ENCODE results near the gene BAG1.

Gene BAG1

DNA sequence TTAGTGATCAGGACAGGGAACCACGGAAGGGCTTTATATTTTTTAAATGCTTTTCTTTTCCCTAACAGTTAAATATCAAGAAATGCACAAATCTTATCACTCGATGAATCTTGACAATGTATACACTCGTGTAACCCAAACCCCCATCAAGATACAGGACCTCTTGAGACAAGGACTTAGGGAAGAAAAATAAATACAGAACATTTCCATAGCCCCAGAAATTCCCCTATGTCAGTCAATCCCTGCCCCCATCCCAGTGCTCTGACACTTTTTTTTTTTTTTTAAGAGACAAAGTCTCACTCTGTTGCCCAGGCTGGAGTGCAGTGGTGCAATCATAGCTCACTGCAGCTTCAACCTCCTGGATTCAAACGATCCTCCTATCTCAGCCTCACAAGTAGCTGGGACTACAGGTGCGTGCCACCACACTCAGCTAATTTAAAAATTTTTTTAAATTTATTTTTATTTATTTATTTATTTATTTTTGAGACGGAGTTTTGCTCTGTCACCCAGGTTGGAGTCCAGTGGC, 21.8 kb downstream of the BAG1 start:
- no peak for DNase-seq (ENCODE audit: low read depth)

DNA sequence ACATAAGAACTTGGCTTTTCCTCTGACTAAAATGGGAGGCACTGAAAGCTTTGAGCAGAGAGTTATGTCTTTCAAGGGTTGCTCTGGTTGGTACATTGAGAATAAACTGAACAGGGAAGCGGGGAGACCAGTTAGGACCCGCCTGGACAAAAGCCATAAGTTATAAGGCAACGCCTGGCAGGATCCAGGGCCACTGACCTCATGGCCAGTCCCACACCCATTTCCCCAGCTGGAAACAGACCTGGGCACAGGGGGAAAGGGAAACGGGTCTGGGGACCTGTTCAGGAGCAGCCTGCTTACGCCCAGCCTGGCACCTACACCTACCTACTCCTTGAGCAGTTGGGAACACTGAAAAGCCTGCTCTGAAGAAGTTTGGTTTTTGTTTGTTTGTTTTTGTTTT, 23.2 kb downstream of the BAG1 start:
- no peak for DNase-seq (ENCODE audit: low read depth)

DNA sequence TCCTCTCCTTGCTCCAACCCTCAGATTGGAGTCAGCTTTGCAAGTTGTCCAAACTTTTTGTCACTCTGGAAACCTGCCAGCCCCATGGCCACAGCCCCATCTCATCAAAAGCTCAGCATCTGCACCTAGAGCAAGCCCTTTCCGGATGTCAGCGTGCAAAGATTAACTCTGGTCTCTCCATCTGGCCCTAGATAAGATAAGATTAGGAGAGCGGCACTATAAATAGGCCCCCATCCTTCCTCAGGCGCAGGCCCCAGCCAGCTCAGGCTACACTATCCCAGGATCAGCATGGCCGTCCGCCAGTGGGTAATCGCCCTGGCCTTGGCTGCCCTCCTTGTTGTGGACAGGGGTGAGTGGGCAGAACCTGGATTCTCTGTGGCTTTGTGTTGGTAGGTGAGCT, 24.6 kb downstream of the BAG1 start, which contains the start of gene SPINK4:
TSS of gene SPINK4 (plus strand) at position 247 of the 400 bp plus-strand sequence. CDS start at position 289, 42 bp downstream.
- DNase-seq (ENCODE audit: low read depth), result no peak

DNA sequence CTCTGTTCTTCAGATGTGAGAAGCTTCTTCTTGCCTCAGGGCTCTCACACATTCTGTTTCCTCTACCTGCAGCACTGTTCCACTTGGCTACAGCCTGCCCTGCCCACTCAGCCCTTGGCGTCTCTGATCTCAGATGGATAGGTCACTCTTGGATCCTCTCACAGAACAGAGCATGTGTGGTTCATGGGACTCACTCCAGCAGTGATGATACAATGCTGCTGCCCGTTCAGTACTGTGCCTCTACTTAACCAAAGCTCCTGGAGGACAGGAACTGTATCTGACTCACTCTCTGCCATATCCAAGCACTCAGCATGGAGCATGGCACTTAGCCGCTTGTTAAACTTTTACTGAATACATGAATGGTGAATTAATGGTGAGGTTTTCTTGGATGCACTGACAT, 27.9 kb downstream of the BAG1 start:
- no peak for DNase-seq (ENCODE audit: low read depth)

DNA sequence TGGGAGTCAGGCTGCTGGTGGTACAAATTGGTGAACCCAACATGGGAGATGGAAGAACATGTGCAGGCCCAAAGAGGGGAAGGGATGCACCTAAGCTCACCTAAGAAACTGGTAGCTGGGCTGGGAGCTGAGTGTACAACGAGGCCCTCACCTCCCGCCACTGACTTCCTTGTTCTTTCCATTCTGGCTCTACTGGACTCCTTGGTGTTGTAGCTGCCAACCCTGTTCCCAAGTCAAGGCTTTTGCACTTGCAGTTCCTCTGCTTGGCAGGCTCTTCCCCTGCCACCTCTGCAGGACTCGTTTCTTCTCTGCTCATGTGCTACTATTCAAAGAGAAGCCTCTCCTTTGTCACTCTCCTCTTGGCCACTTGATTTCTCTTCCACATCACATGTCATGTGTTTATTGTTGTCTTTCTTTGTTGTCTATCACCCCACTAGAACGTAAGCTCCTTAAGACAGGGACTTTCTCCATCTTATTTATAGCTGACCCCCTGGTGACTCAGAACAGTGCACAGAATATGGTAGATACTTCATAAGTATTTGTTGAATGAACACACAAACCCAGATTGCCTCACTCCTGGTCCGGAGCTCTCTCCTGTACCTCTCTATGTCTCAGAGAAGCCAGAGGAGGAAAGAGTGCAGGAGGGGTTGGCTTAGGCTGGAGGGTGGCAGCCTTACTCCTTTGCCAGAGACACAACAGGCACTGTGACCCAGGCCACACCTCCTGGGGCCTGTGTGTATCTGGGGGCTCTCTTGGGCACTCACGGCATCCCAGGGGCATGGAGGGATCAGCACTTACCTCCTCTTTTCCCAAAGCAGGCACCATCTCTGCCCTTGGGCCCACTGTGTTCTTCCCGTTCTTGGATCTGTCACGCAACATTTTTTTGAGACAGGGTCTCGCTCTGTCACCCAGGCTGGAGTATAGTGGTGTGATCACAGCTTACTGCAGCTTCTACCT, 29.7 kb downstream of the BAG1 start:
- no peak for DNase-seq (ENCODE audit: low read depth)

DNA sequence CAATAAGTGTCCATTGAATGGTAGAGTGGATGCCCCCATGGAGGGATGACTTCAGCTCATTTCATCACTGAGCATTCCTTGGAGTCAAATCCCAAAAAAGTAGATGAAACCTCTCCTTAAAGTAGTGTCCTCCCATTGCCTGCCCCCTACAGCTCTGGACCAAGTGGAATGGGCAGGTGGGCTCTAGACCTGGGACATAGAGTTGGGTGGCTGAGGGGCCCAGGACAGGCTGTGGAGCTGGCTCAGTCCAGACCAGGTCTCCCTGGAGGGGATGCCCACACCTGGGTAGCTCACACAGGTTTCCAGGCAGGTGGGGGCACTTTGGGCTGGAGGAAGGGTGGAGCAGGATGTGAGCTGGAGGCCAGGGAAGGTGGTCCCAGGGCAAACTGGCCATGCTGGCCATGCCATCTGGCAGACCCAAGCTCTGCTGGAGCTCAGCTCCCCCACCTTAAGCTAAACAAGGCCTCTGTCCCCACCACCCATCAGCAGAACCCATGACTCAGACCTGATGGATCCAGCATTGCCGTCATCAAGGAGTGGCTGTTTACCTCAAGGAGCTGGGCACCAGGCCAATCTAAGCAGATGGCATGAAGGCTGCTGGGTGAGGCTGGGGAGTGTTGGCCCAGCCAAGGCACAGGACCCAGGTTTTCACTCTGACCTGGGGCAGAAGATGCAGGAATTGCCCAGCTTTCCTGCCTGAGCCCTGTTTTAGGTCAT, 30.7 kb downstream of the BAG1 start:
- DNase-seq (ENCODE audit: low read depth), result no peak

DNA sequence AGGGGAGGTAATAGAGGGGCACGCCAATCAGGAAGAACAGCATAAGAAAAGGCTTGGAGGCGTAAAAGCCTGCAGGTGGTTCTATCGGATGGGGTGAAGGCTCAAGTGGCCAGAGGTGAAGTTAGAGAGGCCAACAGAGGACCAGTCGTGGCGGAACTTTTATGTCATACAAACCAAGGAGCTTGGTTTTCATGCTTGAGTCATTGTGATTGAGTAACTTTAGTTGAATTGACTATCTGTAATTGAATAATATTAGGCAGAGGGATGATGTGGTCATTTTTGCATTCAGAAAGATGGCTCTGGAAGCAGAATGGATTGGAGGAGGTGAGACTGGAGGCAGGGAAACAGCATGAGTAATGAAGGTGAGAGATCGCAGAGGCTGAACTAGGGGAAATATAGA, 31.7 kb downstream of the BAG1 start:
- DNase-seq (ENCODE audit: low read depth), result no peak

DNA sequence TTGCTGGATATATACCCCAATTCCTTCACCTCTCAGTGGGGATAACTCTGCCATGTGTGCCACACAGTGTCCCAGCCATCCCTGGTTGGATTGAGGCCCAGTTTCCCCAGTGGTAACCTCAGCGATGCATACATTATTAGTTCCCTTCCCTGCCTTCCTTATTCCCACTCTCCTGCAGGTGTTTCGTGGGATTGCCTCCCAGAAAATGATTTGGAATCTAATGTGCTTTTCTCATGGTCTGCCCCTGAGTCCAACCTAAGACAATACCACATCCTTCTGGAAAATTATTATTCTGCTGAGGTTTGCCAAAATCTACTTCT, 32.9 kb downstream of the BAG1 start:
- no peak for DNase-seq (ENCODE audit: low read depth)

DNA sequence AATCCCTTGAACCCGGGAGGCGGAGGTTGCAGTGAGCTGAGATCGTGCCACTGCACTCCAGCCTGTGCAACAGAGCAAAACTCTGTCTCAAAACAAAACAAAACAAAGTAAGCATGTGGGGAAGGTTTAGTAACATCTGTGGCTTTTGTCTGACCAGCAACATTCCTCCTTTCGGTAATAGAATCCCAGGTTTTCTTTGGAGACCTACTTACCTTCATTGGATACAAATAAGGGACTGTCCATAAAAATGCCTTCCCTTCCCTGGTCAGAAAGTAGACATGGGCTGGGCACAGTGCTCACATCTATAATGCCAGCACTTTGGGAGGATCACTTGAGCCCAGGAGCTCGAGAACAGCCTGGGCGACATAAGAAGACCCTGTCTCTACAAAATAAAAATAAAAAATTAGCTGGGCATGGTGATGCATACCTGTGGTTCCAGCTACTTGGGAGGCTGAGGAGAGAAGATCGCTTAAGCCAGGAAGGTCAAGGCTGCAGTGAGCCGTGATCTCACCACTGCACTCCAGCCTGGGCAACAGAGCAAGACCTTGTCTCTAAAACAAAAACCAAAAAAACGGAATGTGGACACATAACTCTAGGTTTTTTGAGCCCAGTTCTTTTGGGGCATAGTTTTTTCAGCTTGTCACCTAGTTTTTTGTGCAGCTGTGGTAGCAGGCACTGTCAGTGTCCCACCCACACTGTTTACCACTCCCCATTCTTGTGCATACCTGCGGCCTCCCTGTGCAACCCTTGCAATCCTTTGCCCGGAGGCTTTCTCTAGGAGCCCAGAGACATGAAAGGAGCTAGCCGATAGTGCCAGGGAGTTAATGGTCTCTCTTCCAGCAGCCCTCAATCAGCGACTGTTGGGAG, 33.5 kb downstream of the BAG1 start:
- DNase-seq (ENCODE audit: low read depth), result no peak

DNA sequence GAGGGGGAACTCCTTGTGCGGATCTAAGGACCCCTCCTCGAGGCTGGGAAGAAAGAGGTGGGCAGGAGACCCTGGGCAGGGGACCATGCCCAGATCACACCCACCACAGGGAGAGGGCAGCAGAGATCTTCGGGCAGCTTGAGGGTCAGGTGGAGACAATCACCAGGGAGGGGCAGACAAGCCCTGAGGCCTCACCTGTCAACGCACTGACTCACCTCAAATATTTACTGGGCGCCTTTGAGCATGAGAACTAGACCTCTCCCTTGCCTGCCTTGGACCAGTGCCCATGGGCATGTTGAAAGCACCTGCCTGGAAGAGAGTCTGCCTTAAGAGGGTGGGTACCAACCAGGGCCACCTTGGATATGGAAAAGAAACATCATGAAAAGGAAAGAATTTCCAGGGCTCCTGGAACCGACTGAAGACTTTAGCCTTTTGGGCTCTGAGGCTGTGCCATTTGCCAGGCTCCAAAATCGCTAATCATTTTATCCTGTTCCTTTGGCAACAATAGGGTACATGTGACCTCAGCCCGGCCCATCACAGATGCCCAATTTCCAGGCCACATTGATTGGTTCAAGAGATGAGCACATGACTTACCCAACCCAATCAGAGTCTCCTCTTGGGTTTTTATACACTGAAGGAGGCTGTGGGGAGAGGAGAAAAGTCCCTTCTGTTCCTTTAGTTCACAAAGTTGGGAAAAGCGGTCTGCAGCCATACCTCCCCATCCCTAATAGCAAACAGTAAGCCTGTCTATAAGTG, 35.0 kb downstream of the BAG1 start:
- no peak for DNase-seq (ENCODE audit: low read depth)

DNA sequence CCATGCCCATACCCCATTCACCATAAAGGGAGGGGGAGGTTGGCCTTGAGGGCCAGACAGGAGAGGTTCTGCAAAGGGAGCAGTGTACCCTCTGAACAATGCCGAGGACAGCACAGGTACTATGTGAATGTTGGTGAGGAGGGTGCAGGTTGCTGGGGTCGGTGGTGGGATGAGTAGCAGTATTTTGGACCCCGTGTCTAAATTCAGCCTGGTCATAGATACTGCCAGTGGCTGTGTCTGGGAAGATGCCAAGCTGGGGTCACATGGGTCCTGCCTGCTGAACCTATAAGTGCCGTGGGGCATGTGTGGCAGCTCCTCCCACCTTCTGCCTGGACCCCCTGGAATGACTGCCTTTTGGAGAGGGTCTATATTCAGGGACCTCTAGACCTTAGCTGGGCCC, 35.9 kb downstream of the BAG1 start:
- DNase-seq (ENCODE audit: low read depth), result no peak

DNA sequence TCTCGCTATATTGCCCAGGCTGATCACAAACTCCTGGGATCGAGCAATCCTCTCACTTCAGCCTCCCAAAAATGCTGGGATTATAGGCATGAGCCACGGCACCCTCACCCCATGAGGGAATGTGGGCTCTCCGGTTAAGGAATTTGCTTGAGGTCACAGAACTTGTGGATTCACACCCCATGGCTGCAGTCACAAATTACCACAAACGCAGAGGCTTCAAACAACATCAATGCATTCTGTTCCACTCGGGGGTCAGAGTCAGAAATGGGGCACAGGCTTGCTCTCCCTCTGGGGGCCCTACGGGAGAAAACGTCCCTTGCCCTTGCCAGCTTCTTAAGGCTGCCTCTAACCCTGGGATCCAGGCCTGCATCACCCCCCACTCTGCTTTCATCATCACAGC, 36.8 kb downstream of the BAG1 start:
- no peak for DNase-seq (ENCODE audit: low read depth)

DNA sequence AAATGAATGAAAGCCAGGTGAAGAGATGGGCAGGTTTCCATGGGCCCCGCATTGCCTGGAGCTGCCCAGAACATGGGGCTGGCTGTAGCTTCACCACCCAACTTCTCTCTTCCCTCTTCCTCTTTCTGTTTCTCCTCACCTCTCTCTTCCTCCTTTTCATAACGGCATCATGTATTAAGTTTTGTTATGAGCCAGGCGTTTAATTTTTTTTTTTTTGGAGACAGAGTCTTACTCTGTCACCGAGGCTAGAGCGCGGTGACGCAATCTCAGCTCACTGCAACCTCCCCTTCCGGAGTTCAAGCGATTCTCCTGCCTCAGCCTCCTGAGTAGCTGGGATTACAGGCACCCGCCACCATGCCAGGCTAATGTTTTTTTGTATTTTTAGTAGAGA, 37.5 kb downstream of the BAG1 start:
- no peak for DNase-seq (ENCODE audit: low read depth)

DNA sequence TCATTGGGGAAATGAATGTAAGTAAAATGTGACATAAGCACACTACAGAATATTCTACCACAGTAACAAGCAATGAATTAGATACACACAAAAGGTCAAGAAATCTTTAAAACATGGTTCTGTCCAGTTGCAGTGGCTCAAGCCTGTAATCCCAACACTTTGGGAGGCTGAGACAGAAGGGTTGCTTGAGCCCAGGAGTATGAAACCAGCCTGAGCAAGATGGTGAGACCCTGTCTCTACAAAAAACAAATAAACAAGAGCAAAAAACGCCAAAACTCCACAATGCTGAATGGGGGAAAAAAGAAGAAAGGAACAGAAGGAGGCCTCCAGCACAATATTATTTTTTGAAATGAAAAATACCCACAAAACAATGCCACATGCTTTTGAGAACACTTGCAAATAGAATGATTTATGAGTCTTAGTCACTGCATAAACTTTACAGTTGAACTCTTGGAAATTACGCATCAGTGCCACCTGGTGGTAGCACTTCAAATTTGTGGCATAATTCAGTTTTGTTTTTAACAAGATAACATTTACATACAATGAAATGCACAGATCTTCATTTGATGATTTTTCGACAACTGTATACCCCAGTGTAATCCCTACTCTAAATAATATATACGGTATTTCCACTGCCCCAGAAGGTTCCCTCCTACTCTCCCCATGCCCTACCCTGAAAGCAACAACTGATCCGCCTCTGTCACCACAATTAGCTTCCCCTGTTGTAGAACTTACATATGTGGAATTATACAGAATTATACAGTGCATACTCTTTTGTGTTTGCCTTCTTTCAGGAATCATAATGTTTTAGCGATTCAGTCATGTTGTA, 39.0 kb downstream of the BAG1 start:
- peak; percentile 52 for DNase-seq (ENCODE audit: low read depth)

DNA sequence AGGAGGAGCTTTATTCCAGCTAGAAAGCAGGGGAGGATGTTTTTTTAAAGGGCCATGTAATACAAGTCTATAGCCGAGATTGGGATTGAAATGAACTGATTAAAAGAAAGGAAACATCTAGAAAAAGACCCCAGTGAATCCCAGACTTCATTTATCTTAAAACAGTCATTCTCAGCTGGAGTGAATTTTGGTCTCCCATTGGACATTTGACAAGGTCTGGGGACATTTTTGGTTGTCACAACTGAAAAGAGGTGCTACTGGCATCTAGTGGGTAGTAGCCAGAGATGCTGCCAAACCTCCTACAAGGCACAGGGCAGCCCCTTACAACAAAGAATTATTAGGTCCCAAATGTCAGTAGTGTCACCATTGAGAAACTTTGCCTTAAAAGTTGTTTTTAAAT, 40.8 kb downstream of the BAG1 start:
- no peak for DNase-seq (ENCODE audit: low read depth)

DNA sequence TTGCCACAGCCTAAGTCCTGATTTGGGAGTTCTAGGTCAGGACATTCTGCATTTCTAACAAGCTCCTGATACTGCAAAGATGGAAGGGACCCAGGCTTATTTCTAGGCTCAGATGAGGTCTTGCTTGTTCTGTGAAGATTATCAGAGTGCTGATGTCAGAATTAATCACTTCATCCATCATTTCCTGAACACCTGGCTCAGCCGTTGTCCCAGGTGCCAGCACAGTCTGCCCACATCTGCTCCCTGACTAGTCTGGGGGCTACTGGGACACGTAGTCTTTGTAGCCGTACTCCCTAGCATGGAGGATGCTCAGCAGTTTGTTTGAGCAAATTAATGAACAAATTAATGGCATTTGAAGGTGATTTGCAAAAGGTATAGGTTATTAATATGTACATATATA, 42.5 kb downstream of the BAG1 start:
- no peak for DNase-seq (ENCODE audit: low read depth)

DNA sequence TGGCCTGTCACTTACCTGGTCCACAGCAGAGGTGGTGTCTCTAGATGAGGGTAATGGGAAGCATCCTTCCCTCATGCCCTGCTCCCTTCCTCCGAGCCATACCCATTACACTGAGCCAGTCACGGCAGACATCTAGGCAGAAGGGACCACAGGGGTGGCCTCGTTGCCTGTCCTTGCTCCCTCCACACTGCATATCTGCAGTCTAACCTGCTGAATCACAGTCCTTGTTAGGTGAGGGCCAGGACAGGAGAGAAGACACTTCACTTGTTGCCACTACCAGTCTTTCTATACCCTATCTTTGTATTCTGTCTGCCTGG, 43.0 kb downstream of the BAG1 start:
- no peak for DNase-seq (ENCODE audit: low read depth)

DNA sequence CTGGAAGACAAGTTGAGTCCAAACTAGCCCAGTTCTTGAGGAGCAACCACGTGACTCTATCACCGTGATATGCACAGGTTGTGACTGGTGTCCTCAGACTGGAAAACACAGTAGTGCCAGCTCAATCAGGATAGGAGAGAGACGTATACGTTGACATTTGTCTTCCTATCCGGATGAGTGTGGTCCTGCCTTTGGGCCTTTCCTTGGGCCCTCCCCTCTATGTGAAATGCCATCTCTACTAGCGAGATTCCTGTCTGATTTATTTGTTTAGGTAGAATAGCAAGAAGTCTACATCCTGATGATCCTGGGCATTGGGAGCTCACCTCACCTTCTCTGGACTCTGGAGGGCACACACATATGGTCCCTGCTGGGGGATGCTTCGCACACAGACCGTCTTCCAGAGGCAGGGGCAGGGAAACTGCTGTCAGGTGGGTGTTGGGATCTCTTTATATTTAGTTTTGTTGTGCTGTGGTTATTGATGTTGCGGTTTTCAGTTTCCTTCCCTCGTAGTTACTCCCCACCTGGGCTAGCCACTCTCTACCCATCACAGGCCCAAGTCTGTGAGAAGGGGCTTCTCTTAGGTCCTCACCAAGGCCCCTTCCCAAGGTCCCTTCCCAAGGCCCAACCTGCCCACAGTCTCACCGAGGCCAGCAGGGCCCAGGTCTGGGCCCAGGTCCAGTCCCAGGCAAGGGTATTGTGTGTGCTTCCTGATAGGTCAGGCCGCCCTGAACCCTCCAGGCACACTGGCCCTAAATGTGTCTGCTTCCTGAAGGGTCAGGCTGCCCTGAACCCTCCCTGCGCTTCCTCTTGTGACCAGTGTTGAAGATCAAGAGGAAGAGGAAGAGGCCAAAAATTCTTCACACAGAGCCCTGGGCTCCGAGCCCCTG, 43.6 kb downstream of the BAG1 start:
- no peak for DNase-seq (ENCODE audit: low read depth)

DNA sequence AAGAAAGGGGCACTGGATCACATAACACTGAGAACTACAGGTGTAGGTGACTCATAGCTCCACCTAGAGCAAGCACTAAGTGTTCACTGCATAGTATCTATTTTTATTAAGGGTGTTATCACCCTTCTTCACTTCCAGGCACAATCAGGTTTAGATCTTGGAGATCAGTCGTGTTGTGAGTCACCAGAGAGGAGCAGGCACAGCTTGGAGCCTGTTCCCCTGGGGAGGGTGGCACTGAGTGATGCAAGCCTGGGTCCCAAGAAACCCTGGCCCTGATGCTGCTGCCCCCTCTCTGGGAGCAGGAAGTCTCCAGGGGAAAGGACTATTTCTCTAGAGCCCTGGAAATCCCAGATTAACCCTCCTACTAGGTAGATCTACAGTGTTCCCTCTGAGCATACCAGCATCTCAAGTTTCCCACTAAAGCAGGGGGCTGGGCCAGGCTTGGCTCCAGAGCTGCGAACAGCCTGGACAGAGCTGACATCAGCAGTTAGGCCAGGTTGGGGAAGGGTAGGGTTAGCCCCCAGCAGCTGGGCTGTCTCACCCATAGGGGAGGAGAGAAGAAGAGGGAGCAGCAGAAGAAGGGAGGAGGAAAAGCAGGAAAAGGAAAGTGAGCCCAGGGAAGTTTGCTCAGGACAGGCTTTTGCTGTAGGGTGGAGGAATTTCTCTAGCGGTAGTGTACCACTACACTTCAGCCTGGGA, 52.7 kb downstream of the BAG1 start:
- no peak for DNase-seq (ENCODE audit: low read depth)
